Measurements from ENCODE around the gene CCNA2.
A peak's percentile ranks its signal among the peaks of the same experiment; 100 is the strongest.

The CCNA2 gene

DNA sequence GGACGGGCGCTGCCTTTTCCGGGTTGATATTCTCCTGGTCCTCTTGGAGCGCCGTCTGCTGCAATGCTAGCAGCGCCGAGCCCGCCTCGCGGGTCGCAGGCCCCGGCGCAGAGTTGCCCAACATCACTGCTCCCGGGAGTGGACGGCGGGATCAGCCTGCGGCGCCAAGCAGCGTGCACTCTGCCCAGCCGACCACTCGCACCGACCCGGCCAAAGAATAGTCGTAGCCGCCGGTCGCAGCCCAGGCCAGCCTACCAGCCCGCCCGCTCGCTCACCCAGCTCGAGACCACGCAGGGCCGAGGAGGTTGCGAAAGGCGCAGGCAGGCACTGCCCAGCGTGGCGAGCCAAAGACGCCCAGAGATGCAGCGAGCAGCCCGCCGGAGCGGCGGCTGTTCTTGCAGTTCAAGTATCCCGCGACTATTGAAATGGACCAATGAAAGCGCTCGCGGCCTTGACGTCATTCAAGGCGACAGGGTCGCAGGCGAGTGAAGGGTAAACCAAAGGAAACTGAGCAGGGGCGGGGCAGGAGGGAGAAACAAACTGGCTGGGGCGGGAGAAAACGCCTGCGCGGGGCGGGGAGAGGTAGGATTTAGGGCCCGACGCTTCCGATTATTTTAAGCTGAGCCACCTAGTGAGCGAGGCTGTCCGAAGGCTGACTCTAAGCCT, at the start of gene CCNA2:
Gene CCNA2 (minus strand): TSS at position 379 of the 666 bp plus-strand sequence. CDS start 255 bp downstream, at position 124.
- H3K27me3 Mint-ChIP-seq (ENCODE audit: low read depth): no peaks in the 10 kb centered on the region
- H3K36me3 Mint-ChIP-seq (ENCODE audit: low read depth): peaks cover 12% of the 10 kb centered on the region
- H3K9me3 Mint-ChIP-seq: no peaks in the 10 kb centered on the region
- H3K4me1 Mint-ChIP-seq: peaks cover 22% of the 10 kb centered on the region
- H3K27ac Mint-ChIP-seq: peak within 1 kb of the TSS; percentile 72 to 92 (median 84)
- H3K4me3 Mint-ChIP-seq: peak within 1 kb of the TSS; percentile 86 to 94 (median 89)
- no peak for TF ChIP-seq CTCF (IDR thresholded peaks at IDR 0.05; ENCODE audit: unreplicated experiment in 3 of 3)

GRCh38 chr4:121869841-121870822, 46.4 kb upstream of the CCNA2 start, which contains the start of gene BBS7:
Gene BBS7, minus strand, starts transcription at chr4:121870474. Its CDS starts 161 bp downstream, at chr4:121870313.
- peak within 1 kb of the TSS; percentile 58 to 87 (median 79) for H3K27ac Mint-ChIP-seq
- peaks cover 6% of the 10 kb centered on the region for H3K4me1 Mint-ChIP-seq
- peak within 1 kb of the TSS; percentile 95 to 99 (median 99) for H3K4me3 Mint-ChIP-seq
- H3K36me3 Mint-ChIP-seq (ENCODE audit: low read depth): peaks cover 30% of the 10 kb centered on the region
- no peaks in the 10 kb centered on the region for H3K27me3 Mint-ChIP-seq (ENCODE audit: low read depth)
- TF ChIP-seq CTCF (IDR thresholded peaks at IDR 0.05; ENCODE audit: unreplicated experiment in 3 of 3): no peak
- peaks cover 2% of the 10 kb centered on the region for H3K9me3 Mint-ChIP-seq

GRCh38 chr4:121863799-121864198, 40.1 kb upstream of the CCNA2 start:
- Mint-ChIP-seq H3K27me3 (ENCODE audit: low read depth) (no peaks in the 10 kb centered on the region), H3K9me3 (peaks cover 2% of the 10 kb centered on the region), H3K4me3 (no peak overlapping the region), H3K4me1 (peaks cover 3% of the 10 kb centered on the region), H3K27ac (no peak overlapping the region), H3K36me3 (ENCODE audit: low read depth) (peaks cover 33% of the 10 kb centered on the region)
- TF ChIP-seq CTCF (IDR thresholded peaks at IDR 0.05; ENCODE audit: unreplicated experiment in 3 of 3): no peak

- Mint-ChIP-seq H3K36me3 (ENCODE audit: low read depth) (peaks cover 14% of the 10 kb centered on the region), H3K4me1 (no peaks in the 10 kb centered on the region), H3K27me3 (ENCODE audit: low read depth) (no peaks in the 10 kb centered on the region), H3K4me3 (no peak overlapping the region), H3K27ac (no peak overlapping the region), H3K9me3 (peaks cover 2% of the 10 kb centered on the region)
- no peak for TF ChIP-seq CTCF (IDR thresholded peaks at IDR 0.05; ENCODE audit: unreplicated experiment in 3 of 3)
These were observed 37.7 kb upstream of the CCNA2 start for GRCh38 chr4:121861426-121861825.

GRCh38 chr4:121860121-121860520, 36.4 kb upstream of the CCNA2 start:
- no peak for TF ChIP-seq CTCF (IDR thresholded peaks at IDR 0.05; ENCODE audit: unreplicated experiment in 3 of 3)
- Mint-ChIP-seq H3K27ac (no peak overlapping the region), H3K4me3 (no peak overlapping the region), H3K36me3 (ENCODE audit: low read depth) (peaks cover 7% of the 10 kb centered on the region), H3K27me3 (ENCODE audit: low read depth) (no peaks in the 10 kb centered on the region), H3K9me3 (no peaks in the 10 kb centered on the region), H3K4me1 (no peaks in the 10 kb centered on the region)
